Measurements from ENCODE around the gene ZNF516.
A peak's percentile ranks its signal among the peaks of the same experiment; 100 is the strongest.

The ZNF516 gene

DNA sequence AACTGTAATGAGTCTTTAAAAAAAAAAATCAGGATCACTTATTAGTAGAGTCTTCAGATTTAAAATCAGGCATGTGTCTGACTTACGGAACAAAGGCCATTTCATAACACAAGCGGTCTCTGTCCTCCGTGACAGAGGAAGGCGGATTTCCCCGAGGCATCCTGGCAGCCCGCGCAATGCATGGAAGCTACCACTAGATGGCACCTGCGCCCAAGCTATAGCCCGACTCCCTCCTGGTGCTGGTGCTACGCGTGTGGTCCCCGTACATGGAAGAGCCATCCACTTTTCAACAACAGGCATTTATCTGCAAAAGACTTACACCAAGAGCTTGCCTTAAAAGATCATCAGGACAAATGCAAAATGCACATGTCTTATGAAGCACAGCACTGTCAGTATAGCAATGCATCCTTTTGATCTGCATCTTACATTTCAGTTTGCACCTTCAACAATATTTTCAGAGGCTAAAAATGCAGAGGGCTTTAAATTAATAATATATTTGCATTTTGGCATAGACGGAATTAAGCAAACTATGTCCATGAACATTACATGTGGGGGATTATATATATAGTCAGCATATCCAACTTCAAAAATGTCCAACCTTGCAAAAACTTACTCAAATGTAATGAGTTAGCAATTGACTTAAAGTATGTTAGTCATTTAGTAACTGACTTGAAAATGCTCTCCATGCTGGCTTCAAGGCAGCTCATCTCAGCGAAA, 96.0 kb downstream of the ZNF516 start:
- Histone ChIP-seq H2AFZ (ENCODE audit: low read depth, low read length) (no peak overlapping the region), H2BK5ac (ENCODE audit: low read depth, low read length, poor library complexity, severe bottlenecking) (no peak overlapping the region), H3K14ac (ENCODE audit: low read length in 2 of 2) (no peak overlapping the region), H4K8ac (ENCODE audit: low read length) (no peak overlapping the region), H3K4me1 (ENCODE audit: control insufficient read depth, insufficient read depth, low read depth, low read length) (peaks cover 10% of the 10 kb centered on the region), H3K4ac (ENCODE audit: low read depth in 1 of 2, low read length in 2 of 2) (no peak overlapping the region), H2AK5ac (ENCODE audit: low read length, severe bottlenecking) (no peak overlapping the region), H2BK12ac (ENCODE audit: low read length in 2 of 2) (no peak overlapping the region), H3K4me2 (ENCODE audit: low read length, poor library complexity, severe bottlenecking) (no peak overlapping the region), H3K27me3 (ENCODE audit: control insufficient read depth in 1 of 2, insufficient read depth in 1 of 2, low read length in 2 of 2) (no peaks in the 10 kb centered on the region), H3K18ac (ENCODE audit: low read depth in 1 of 2, low read length in 2 of 2) (no peak overlapping the region), H3K79me1 (replicated peaks; ENCODE audit: low read length, poor library complexity, severe bottlenecking) (peaks cover 40% of the 10 kb centered on the region), H3K27ac (ENCODE audit: low read length, poor library complexity, severe bottlenecking) (no peak overlapping the region), H2BK120ac (ENCODE audit: low read depth, low read length) (no peak overlapping the region), H2BK15ac (ENCODE audit: low read depth, poor library complexity, severe bottlenecking) (no peak overlapping the region), H4K91ac (ENCODE audit: low read length) (no peak overlapping the region), H3K4me3 (ENCODE audit: insufficient read depth in 1 of 2, low read depth in 1 of 2, low read length in 2 of 2) (no peak overlapping the region), H3K9ac (ENCODE audit: low read length) (peak overlapping the region; percentile 14), H3K23ac (ENCODE audit: low read length in 2 of 2) (no peak overlapping the region), H3K36me3 (ENCODE audit: control insufficient read depth in 1 of 2, insufficient read depth in 2 of 2, low read depth in 1 of 2, low read length in 2 of 2) (peaks cover 10 to 29% of the 10 kb centered on the region in 2 experiments), H3K9me3 (ENCODE audit: control insufficient read depth, low read length) (no peaks in the 10 kb centered on the region)
- 15% methylated on average over 13 of the region's 14 CpGs for WGBS
- DNase-seq, result peak; percentile 75

DNA sequence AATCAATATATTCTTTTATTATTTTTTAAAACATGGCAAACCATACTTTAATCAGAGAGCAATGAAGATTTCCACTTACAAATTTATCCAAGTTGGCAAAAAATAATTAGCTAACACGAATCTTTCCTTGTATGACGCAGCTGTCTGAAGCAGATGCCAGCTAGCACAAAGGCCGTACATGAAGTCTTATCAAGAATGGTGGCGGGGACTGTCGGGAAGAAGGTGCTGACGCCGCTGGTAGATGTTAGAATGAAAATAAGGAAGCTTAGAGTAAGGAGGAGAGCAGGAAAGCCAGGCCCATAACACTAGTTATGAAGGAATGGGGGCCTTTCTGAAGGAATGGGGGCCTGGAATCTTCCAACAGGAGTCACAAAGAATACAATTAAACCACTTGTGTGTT, 96.7 kb downstream of the ZNF516 start:
- H3K36me3 ChIP-seq (ENCODE audit: control insufficient read depth in 1 of 2, insufficient read depth in 2 of 2, low read depth in 1 of 2, low read length in 2 of 2), result peaks cover 10 to 25% of the 10 kb centered on the region in 2 experiments
- no peak overlapping the region for H2BK15ac ChIP-seq (ENCODE audit: low read depth, poor library complexity, severe bottlenecking)
- no peak for DNase-seq
- H3K27me3 ChIP-seq (ENCODE audit: control insufficient read depth in 1 of 2, insufficient read depth in 1 of 2, low read length in 2 of 2), result no peaks in the 10 kb centered on the region
- no peak overlapping the region for H3K23ac ChIP-seq (ENCODE audit: low read length in 2 of 2)
- H3K9ac ChIP-seq (ENCODE audit: low read length), result peak overlapping the region; percentile 14
- H3K9me3 ChIP-seq (ENCODE audit: control insufficient read depth, low read length), result no peaks in the 10 kb centered on the region
- no peak overlapping the region for H2BK12ac ChIP-seq (ENCODE audit: low read length in 2 of 2)
- H3K4me3 ChIP-seq (ENCODE audit: insufficient read depth in 1 of 2, low read depth in 1 of 2, low read length in 2 of 2), result no peak overlapping the region
- H4K91ac ChIP-seq (ENCODE audit: low read length), result no peak overlapping the region
- no peak overlapping the region for H2BK5ac ChIP-seq (ENCODE audit: low read depth, low read length, poor library complexity, severe bottlenecking)
- H3K79me1 ChIP-seq (replicated peaks; ENCODE audit: low read length, poor library complexity, severe bottlenecking), result peaks cover 36% of the 10 kb centered on the region
- H2BK120ac ChIP-seq (ENCODE audit: low read depth, low read length), result no peak overlapping the region
- no peak overlapping the region for H2AK5ac ChIP-seq (ENCODE audit: low read length, severe bottlenecking)
- no peak overlapping the region for H3K4me2 ChIP-seq (ENCODE audit: low read length, poor library complexity, severe bottlenecking)
- H3K4ac ChIP-seq (ENCODE audit: low read depth in 1 of 2, low read length in 2 of 2), result no peak overlapping the region
- no peak overlapping the region for H3K18ac ChIP-seq (ENCODE audit: low read depth in 1 of 2, low read length in 2 of 2)
- H3K27ac ChIP-seq (ENCODE audit: low read length, poor library complexity, severe bottlenecking), result no peak overlapping the region
- no peak overlapping the region for H2AFZ ChIP-seq (ENCODE audit: low read depth, low read length)
- H3K14ac ChIP-seq (ENCODE audit: low read length in 2 of 2), result no peak overlapping the region
- no peak overlapping the region for H4K8ac ChIP-seq (ENCODE audit: low read length)
- peaks cover 10% of the 10 kb centered on the region for H3K4me1 ChIP-seq (ENCODE audit: control insufficient read depth, insufficient read depth, low read depth, low read length)
- WGBS, result 89% methylated on average over 7 of the region's 7 CpGs

DNA sequence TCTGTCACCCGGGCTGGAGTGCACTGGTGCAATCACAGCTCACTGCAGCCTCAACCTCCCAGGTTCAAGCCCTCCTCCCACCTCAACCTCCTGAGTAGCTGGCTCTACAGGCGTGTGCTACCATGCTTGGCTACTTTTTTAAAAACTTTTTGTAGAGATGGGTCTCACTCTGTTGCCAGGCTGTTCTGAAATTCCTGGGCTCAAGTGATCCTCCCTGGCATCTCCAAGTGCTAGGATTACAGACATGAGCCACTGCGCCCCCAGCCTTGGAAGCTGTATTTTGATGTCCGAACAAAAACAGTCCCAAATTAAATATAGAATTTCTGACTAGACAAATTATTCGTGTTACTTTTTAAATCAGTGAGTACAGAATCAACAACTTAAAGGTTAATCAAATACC, 97.4 kb downstream of the ZNF516 start:
- Histone ChIP-seq H3K4me2 (ENCODE audit: low read length, poor library complexity, severe bottlenecking) (no peak overlapping the region), H2BK120ac (ENCODE audit: low read depth, low read length) (no peak overlapping the region), H3K14ac (ENCODE audit: low read length in 2 of 2) (no peak overlapping the region), H2AK5ac (ENCODE audit: low read length, severe bottlenecking) (no peak overlapping the region), H4K91ac (ENCODE audit: low read length) (no peak overlapping the region), H3K79me1 (replicated peaks; ENCODE audit: low read length, poor library complexity, severe bottlenecking) (peaks cover 29% of the 10 kb centered on the region), H2BK15ac (ENCODE audit: low read depth, poor library complexity, severe bottlenecking) (no peak overlapping the region), H3K23ac (ENCODE audit: low read length in 2 of 2) (no peak overlapping the region), H3K27ac (ENCODE audit: low read length, poor library complexity, severe bottlenecking) (no peak overlapping the region), H3K36me3 (ENCODE audit: control insufficient read depth in 1 of 2, insufficient read depth in 2 of 2, low read depth in 1 of 2, low read length in 2 of 2) (peaks cover 10 to 20% of the 10 kb centered on the region in 2 experiments), H4K8ac (ENCODE audit: low read length) (no peak overlapping the region), H2AFZ (ENCODE audit: low read depth, low read length) (no peak overlapping the region), H3K9ac (ENCODE audit: low read length) (no peak overlapping the region), H3K4me1 (ENCODE audit: control insufficient read depth, insufficient read depth, low read depth, low read length) (peaks cover 7% of the 10 kb centered on the region), H3K27me3 (ENCODE audit: control insufficient read depth in 1 of 2, insufficient read depth in 1 of 2, low read length in 2 of 2) (no peaks in the 10 kb centered on the region), H3K18ac (ENCODE audit: low read depth in 1 of 2, low read length in 2 of 2) (no peak overlapping the region), H3K9me3 (ENCODE audit: control insufficient read depth, low read length) (no peaks in the 10 kb centered on the region), H2BK5ac (ENCODE audit: low read depth, low read length, poor library complexity, severe bottlenecking) (no peak overlapping the region), H3K4me3 (ENCODE audit: insufficient read depth in 1 of 2, low read depth in 1 of 2, low read length in 2 of 2) (no peak overlapping the region), H3K4ac (ENCODE audit: low read depth in 1 of 2, low read length in 2 of 2) (no peak overlapping the region), H2BK12ac (ENCODE audit: low read length in 2 of 2) (no peak overlapping the region)
- 89% methylated on average over 5 of the region's 5 CpGs for WGBS
- no peak for DNase-seq

DNA sequence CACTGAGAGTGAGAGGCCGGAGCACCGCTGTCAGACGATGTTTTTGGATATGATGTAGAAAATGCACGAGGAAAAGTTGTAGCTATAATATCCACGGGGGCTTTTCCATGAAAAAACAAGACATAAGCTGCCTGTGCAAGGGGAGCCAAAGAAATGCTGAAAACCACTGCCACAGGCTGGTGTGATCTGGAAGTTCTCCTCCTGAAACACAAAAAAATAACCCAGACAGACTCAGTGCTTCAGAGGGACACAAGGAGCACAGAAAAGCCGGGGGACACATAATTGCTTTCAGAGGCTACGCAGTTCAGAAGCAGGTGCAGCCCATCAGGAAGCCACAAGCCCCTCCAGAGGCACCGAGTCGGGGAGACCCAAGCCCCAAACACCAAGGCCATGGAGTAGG, 98.2 kb downstream of the ZNF516 start:
- Histone ChIP-seq H3K79me1 (replicated peaks; ENCODE audit: low read length, poor library complexity, severe bottlenecking) (peaks cover 26% of the 10 kb centered on the region), H3K36me3 (ENCODE audit: control insufficient read depth in 1 of 2, insufficient read depth in 2 of 2, low read depth in 1 of 2, low read length in 2 of 2) (peaks cover 4 to 12% of the 10 kb centered on the region in 2 experiments), H3K4ac (ENCODE audit: low read depth in 1 of 2, low read length in 2 of 2) (no peak overlapping the region), H3K9ac (ENCODE audit: low read length) (no peak overlapping the region), H3K4me1 (ENCODE audit: control insufficient read depth, insufficient read depth, low read depth, low read length) (peaks cover 10% of the 10 kb centered on the region), H3K4me3 (ENCODE audit: insufficient read depth in 1 of 2, low read depth in 1 of 2, low read length in 2 of 2) (no peak overlapping the region), H4K8ac (ENCODE audit: low read length) (no peak overlapping the region), H3K9me3 (ENCODE audit: control insufficient read depth, low read length) (no peaks in the 10 kb centered on the region), H3K4me2 (ENCODE audit: low read length, poor library complexity, severe bottlenecking) (no peak overlapping the region), H3K23ac (ENCODE audit: low read length in 2 of 2) (no peak overlapping the region), H2BK15ac (ENCODE audit: low read depth, poor library complexity, severe bottlenecking) (no peak overlapping the region), H3K27me3 (ENCODE audit: control insufficient read depth in 1 of 2, insufficient read depth in 1 of 2, low read length in 2 of 2) (no peaks in the 10 kb centered on the region), H3K27ac (ENCODE audit: low read length, poor library complexity, severe bottlenecking) (no peak overlapping the region), H3K14ac (ENCODE audit: low read length in 2 of 2) (no peak overlapping the region), H2BK12ac (ENCODE audit: low read length in 2 of 2) (no peak overlapping the region), H3K18ac (ENCODE audit: low read depth in 1 of 2, low read length in 2 of 2) (no peak overlapping the region), H2BK5ac (ENCODE audit: low read depth, low read length, poor library complexity, severe bottlenecking) (no peak overlapping the region), H4K91ac (ENCODE audit: low read length) (no peak overlapping the region), H2BK120ac (ENCODE audit: low read depth, low read length) (no peak overlapping the region), H2AK5ac (ENCODE audit: low read length, severe bottlenecking) (no peak overlapping the region), H2AFZ (ENCODE audit: low read depth, low read length) (no peak overlapping the region)
- 96% methylated on average over 9 of the region's 9 CpGs for WGBS
- DNase-seq, result no peak
